ENCODE measurements around the gene ATP2A3. TPM values are rescaled to one million over a fixed set of nuclear protein-coding genes. Genes with fewer than 3 reads are reported as not detected.

The ATP2A3 gene
- polyA plus RNA-seq, 1 donor from 2014 or later, result not detected

- H3K4me2 ChIP-seq (ENCODE audit: low read length), result no peak overlapping the region
- no peaks in the 10 kb centered on the region for H3K79me2 ChIP-seq (replicated peaks; ENCODE audit: insufficient read depth, low read length)
- H3K4me3 ChIP-seq (ENCODE audit: low read length), result no peak overlapping the region
- H4K20me1 ChIP-seq (ENCODE audit: insufficient read depth), result no peaks in the 10 kb centered on the region
- H3K27me3 ChIP-seq (ENCODE audit: insufficient read depth, low read depth, low read length), result no peaks in the 10 kb centered on the region
- no peaks in the 10 kb centered on the region for H3K9me3 ChIP-seq (ENCODE audit: low read length)
- no peak overlapping the region for H3K9ac ChIP-seq (ENCODE audit: low read length)
- TF ChIP-seq TAF1 (IDR thresholded peaks at IDR 0.05; ENCODE audit: low read depth), result no peak
- no peak for TF ChIP-seq RAD21 (conservative IDR thresholded peaks at IDR 0.05)
- TF ChIP-seq REST (IDR thresholded peaks at IDR 0.05; ENCODE audit: borderline replicate concordance), result no peak
- TF ChIP-seq SMC3 (conservative IDR thresholded peaks at IDR 0.05; ENCODE audit: poor library complexity), result no peak
- no peak for TF ChIP-seq EP300 (conservative IDR thresholded peaks at IDR 0.05; ENCODE audit: poor library complexity, severe bottlenecking)
- no peak for TF ChIP-seq MXI1 (conservative IDR thresholded peaks at IDR 0.05; ENCODE audit: poor library complexity, severe bottlenecking)
- no peak for TF ChIP-seq POLR2AphosphoS5 (IDR thresholded peaks at IDR 0.05)
- no peak for TF ChIP-seq CTCF (IDR thresholded peaks at IDR 0.05; ENCODE audit: poor library complexity, severe bottlenecking)
- TF ChIP-seq EZH2 (IDR thresholded peaks at IDR 0.05; ENCODE audit: borderline replicate concordance, insufficient read depth, low read length, poor library complexity, severe bottlenecking), result no peak
- no peaks in the 10 kb centered on the region for H3F3A ChIP-seq (ENCODE audit: insufficient read depth, low read length, poor library complexity, severe bottlenecking)
- no peak overlapping the region for H3K27ac ChIP-seq (ENCODE audit: low read length)
- H3K9me2 ChIP-seq (ENCODE audit: insufficient read depth, low read length), result no peaks in the 10 kb centered on the region
- H2AFZ ChIP-seq (ENCODE audit: low read depth, low read length), result no peak overlapping the region
- H3K36me3 ChIP-seq (ENCODE audit: insufficient read depth, low read length), result no peaks in the 10 kb centered on the region
These were observed 35.8 kb downstream of the ATP2A3 start for GRCh38 chr17:3928406-3928805.

- TF ChIP-seq POLR2AphosphoS5 (IDR thresholded peaks at IDR 0.05), result no peak
- H3F3A ChIP-seq (ENCODE audit: insufficient read depth, low read length, poor library complexity, severe bottlenecking), result no peaks in the 10 kb centered on the region
- H3K4me3 ChIP-seq (ENCODE audit: low read length), result no peak overlapping the region
- no peaks in the 10 kb centered on the region for H3K36me3 ChIP-seq (ENCODE audit: insufficient read depth, low read length)
- no peaks in the 10 kb centered on the region for H4K20me1 ChIP-seq (ENCODE audit: insufficient read depth)
- H3K9ac ChIP-seq (ENCODE audit: low read length), result no peak overlapping the region
- H2AFZ ChIP-seq (ENCODE audit: low read depth, low read length), result no peak overlapping the region
- H3K9me3 ChIP-seq (ENCODE audit: low read length), result no peaks in the 10 kb centered on the region
- no peak overlapping the region for H3K4me2 ChIP-seq (ENCODE audit: low read length)
- no peak overlapping the region for H3K27ac ChIP-seq (ENCODE audit: low read length)
- no peaks in the 10 kb centered on the region for H3K9me2 ChIP-seq (ENCODE audit: insufficient read depth, low read length)
- no peaks in the 10 kb centered on the region for H3K79me2 ChIP-seq (replicated peaks; ENCODE audit: insufficient read depth, low read length)
- no peaks in the 10 kb centered on the region for H3K27me3 ChIP-seq (ENCODE audit: insufficient read depth, low read depth, low read length)
These were observed 36.5 kb downstream of the ATP2A3 start for GRCh38 chr17:3927628-3928340.

Data from neural cell (in vitro differentiated cells).